H1 (cell line): Measurements from ENCODE around the gene HPS5. TPM values are rescaled to one million over a fixed set of nuclear protein-coding genes. Genes with fewer than 3 reads are reported as not detected.

Experiments
- CTCF ChIA-PET: fragments of 300-600 bp; sonication (Branson Sonifier 250); formaldehyde crosslinking; loops from one replicate; lab custom pipeline; 2021; ENCODE audit not compliant: partially characterized antibody; lab: Charles Lee
- POLR2A ChIA-PET: fragments of 300-600 bp; sonication (Branson Sonifier 250); formaldehyde crosslinking; loops from one replicate; lab custom pipeline; 2021; ENCODE audit warnings: inconsistent platforms; ENCODE audit not compliant: partially characterized antibody; lab: Charles Lee
- DNase-seq, 2 experiments: peaks; one replicate each; pipeline versions ENCODE4 v3.0.0 to v3.0.0-alpha.2; 2010 to 2022; ENCODE audit warnings: low spot score in 2 of 2, low read depth in 1 of 2, mixed read lengths in 1 of 2
- FAIRE-seq: peaks from 2 replicates; lab custom pipeline; 2011; peaks lifted over from hg19 to GRCh38; lab: Jason Lieb, UNC
- H2AFZ ChIP-seq: 2 replicates; pipeline ENCODE4 v1.8.1; 2012; ENCODE audit warnings: low read length, inconsistent platforms
- H2AK5ac ChIP-seq: 2 replicates; pipeline ENCODE4 v1.6.1; 2013; ENCODE audit warnings: low read depth, low read length
- H2BK120ac ChIP-seq: replicated peaks from 2 replicates; pipeline ENCODE3; 2013; ENCODE audit warnings: low read depth, low read length, inconsistent platforms
- H2BK12ac ChIP-seq: 2 replicates; pipeline ENCODE4 v1.6.1; 2013; ENCODE audit warnings: low read depth, low read length
- H2BK15ac ChIP-seq: 2 replicates; pipeline ENCODE4 v1.6.1; 2013; ENCODE audit warnings: low read length
- H2BK20ac ChIP-seq: 2 replicates; pipeline ENCODE4 v1.6.1; 2013; ENCODE audit warnings: low read length
- H2BK5ac ChIP-seq: 2 replicates; pipeline ENCODE4 v1.6.1; 2013; ENCODE audit warnings: low read depth, low read length
- H3K14ac ChIP-seq: 2 replicates; pipeline ENCODE4 v1.6.1; 2013; ENCODE audit warnings: inconsistent platforms; ENCODE audit not compliant: insufficient read length
- H3K18ac ChIP-seq: 2 replicates; pipeline ENCODE4 v1.6.1; 2013; ENCODE audit warnings: low read length; ENCODE audit errors: extremely low read depth
- H3K23ac ChIP-seq: 2 replicates; pipeline ENCODE4 v1.6.1; 2013; ENCODE audit warnings: inconsistent platforms; ENCODE audit not compliant: insufficient read length
- H3K23me2 ChIP-seq: 2 replicates; pipeline ENCODE4 v1.6.1; 2013; ENCODE audit warnings: low read depth, low read length
- H3K27ac ChIP-seq: 2 replicates; pipeline ENCODE4 v1.6.1; 2011; ENCODE audit warnings: low read depth, low read length, inconsistent platforms
- H3K27me3 ChIP-seq, 4 experiments: replicated peaks in 1 of 4; 1 replicate in 1 of 4; 2 replicates in 3 of 4; pipeline versions ENCODE4 v1.6.1 to v1.8.1; 2011 to 2013; ENCODE audit warnings: low read length in 3 of 4, mild to moderate bottlenecking in 3 of 4, inconsistent platforms in 2 of 4, mixed read lengths in 2 of 4, moderate library complexity in 1 of 4; ENCODE audit not compliant: control insufficient read depth in 3 of 4, insufficient read depth in 3 of 4; ENCODE audit errors: extremely low read depth in 1 of 4
- H3K36me3 ChIP-seq, 4 experiments: 2 replicates each; pipeline versions ENCODE4 v1.6.1 to v1.8.1; 2011 to 2013; ENCODE audit warnings: mild to moderate bottlenecking in 4 of 4, low read length in 3 of 4, moderate library complexity in 2 of 4, control low read depth in 1 of 4, inconsistent platforms in 1 of 4; ENCODE audit not compliant: insufficient read depth in 4 of 4, control insufficient read depth in 2 of 4
- H3K4ac ChIP-seq: replicated peaks from 2 replicates; pipeline ENCODE3; 2013; ENCODE audit warnings: low read length, low read depth, mixed read lengths, inconsistent platforms; ENCODE audit not compliant: insufficient read length
- H3K4me1 ChIP-seq, 4 experiments: replicated peaks in 1 of 4; 1 replicate in 1 of 4; 2 replicates in 3 of 4; pipeline versions ENCODE4 v1.6.1 to v1.8.1; 2011 to 2013; ENCODE audit warnings: low read length in 3 of 4, inconsistent platforms in 2 of 4, mixed read lengths in 1 of 4; ENCODE audit not compliant: insufficient read depth in 4 of 4, control insufficient read depth in 3 of 4
- H3K4me2 ChIP-seq, 2 experiments: 2 replicates each; pipeline versions ENCODE4 v1.6.1 to v1.8.1; 2011 to 2013; ENCODE audit warnings: low read depth in 2 of 2, low read length in 2 of 2, control low read depth in 1 of 2, inconsistent platforms in 1 of 2, mild to moderate bottlenecking in 1 of 2; ENCODE audit not compliant: insufficient read depth in 1 of 2
- H3K4me3 ChIP-seq, 4 experiments: fragments of 200-600, 300-600 bp in 1 of 4; sonication (generic), shearing (Covaris generic), sonication (Bioruptor Twin) in 1 of 4; 2 replicates each; pipeline versions ENCODE4 v1.5.1 to v1.8.1; 2011 to 2016; ENCODE audit warnings: low read length in 4 of 4, low read depth in 3 of 4, control low read depth in 2 of 4, inconsistent platforms in 2 of 4, mild to moderate bottlenecking in 2 of 4, mixed read lengths in 1 of 4, moderate library complexity in 1 of 4; ENCODE audit not compliant: insufficient read depth in 2 of 4; ENCODE audit errors: extremely low read depth in 1 of 4
- H3K56ac ChIP-seq: replicated peaks from 2 replicates; pipeline ENCODE3; 2013; ENCODE audit warnings: low read depth, mild to moderate bottlenecking, mixed read lengths, low read length, inconsistent platforms; ENCODE audit not compliant: insufficient read length
- H3K79me1 ChIP-seq: 2 replicates; pipeline ENCODE4 v1.6.1; 2013; ENCODE audit warnings: low read depth, low read length, control low read depth
- H3K79me2 ChIP-seq, 2 experiments: 2 replicates each; pipeline versions ENCODE4 v1.6.1 to v1.8.1; 2012 to 2013; ENCODE audit warnings: low read length in 2 of 2, mild to moderate bottlenecking in 2 of 2, inconsistent platforms in 1 of 2; ENCODE audit not compliant: insufficient read depth in 2 of 2, control insufficient read depth in 1 of 2
- H3K9ac ChIP-seq, 4 experiments: replicated peaks in 1 of 4; 1 replicate in 1 of 4; 2 replicates in 3 of 4; pipeline versions ENCODE4 v1.6.1 to v1.8.1; 2011 to 2013; ENCODE audit warnings: low read depth in 3 of 4, low read length in 3 of 4, control low read depth in 2 of 4, mild to moderate bottlenecking in 2 of 4, moderate library complexity in 2 of 4, inconsistent platforms in 1 of 4; ENCODE audit errors: extremely low read depth in 1 of 4
- H3K9me3 ChIP-seq, 2 experiments: 2 replicates each; pipeline versions ENCODE4 v1.6.1 to v1.8.1; 2012 to 2013; ENCODE audit warnings: mild to moderate bottlenecking in 2 of 2, moderate library complexity in 2 of 2, control low read depth in 1 of 2, inconsistent platforms in 1 of 2, low read depth in 1 of 2, low read length in 1 of 2, mixed read lengths in 1 of 2; ENCODE audit not compliant: insufficient read depth in 2 of 2
- H4K20me1 ChIP-seq, 2 experiments: replicated peaks in 1 of 2; 2 replicates each; pipeline versions ENCODE3 to v1.8.1; 2011 to 2013; ENCODE audit warnings: inconsistent platforms in 2 of 2, low read length in 2 of 2, mild to moderate bottlenecking in 1 of 2; ENCODE audit not compliant: insufficient read depth in 2 of 2, control insufficient read depth in 1 of 2
- H4K5ac ChIP-seq: 2 replicates; pipeline ENCODE4 v1.6.1; 2013; ENCODE audit warnings: low read length, low read depth, mixed read lengths, inconsistent platforms; ENCODE audit not compliant: insufficient read length
- H4K8ac ChIP-seq: 2 replicates; pipeline ENCODE4 v1.8.0; 2013; ENCODE audit warnings: mild to moderate bottlenecking, moderate library complexity, low read length, inconsistent platforms; ENCODE audit not compliant: insufficient read depth; ENCODE audit errors: extremely low read depth
- H4K91ac ChIP-seq: replicated peaks from 2 replicates; pipeline ENCODE3; 2013; ENCODE audit warnings: low read length, mixed read lengths, inconsistent platforms; ENCODE audit not compliant: insufficient read length
- BRCA1 ChIP-seq: IDR thresholded peaks from 2 replicates; pipeline ENCODE4 v1.6.1; 2012; ENCODE audit warnings: low read depth, low read length, improper control_type of control experiment
- CHD1 ChIP-seq: IDR thresholded peaks from 2 replicates; pipeline ENCODE4 v1.6.1; 2012; ENCODE audit warnings: low read depth, low read length, improper control_type of control experiment
- CTBP2 ChIP-seq: IDR thresholded peaks from 2 replicates; pipeline ENCODE4 v1.7.0; 2011; ENCODE audit warnings: borderline replicate concordance, mild to moderate bottlenecking, moderate library complexity, mixed read lengths, low read length; ENCODE audit not compliant: insufficient read depth, insufficient read length
- EP300 ChIP-seq, 2 experiments: IDR thresholded peaks; 1 replicate in 1 of 2; 2 replicates in 1 of 2; pipeline ENCODE4 v1.6.1; 2011 to 2012; ENCODE audit warnings: low read depth in 2 of 2, low read length in 2 of 2, mild to moderate bottlenecking in 2 of 2, borderline replicate concordance in 1 of 2, inconsistent platforms in 1 of 2, moderate library complexity in 1 of 2
- FOSL1 ChIP-seq: IDR thresholded peaks from 2 replicates; pipeline ENCODE4 v1.6.1; 2011; ENCODE audit warnings: mild to moderate bottlenecking, low read depth, low read length, moderate library complexity; ENCODE audit not compliant: insufficient read depth
- GTF2F1 ChIP-seq: IDR thresholded peaks from 2 replicates; pipeline ENCODE4 v1.6.1; 2012; ENCODE audit warnings: low read depth, low read length, improper control_type of control experiment, borderline replicate concordance
- JUN ChIP-seq: IDR thresholded peaks from 2 replicates; pipeline ENCODE4 v1.6.1; 2011; ENCODE audit warnings: low read depth, mild to moderate bottlenecking, improper control_type of control experiment, low read length
- NRF1 ChIP-seq: IDR thresholded peaks from 2 replicates; pipeline ENCODE4 v1.6.1; 2011; ENCODE audit warnings: mild to moderate bottlenecking, low read depth, low read length, improper control_type of control experiment
- PHF8 ChIP-seq: fragments of 200-600 bp; sonication (generic); conservative IDR thresholded peaks from 2 replicates; pipeline ENCODE4 v1.7.1; 2012; ENCODE audit warnings: low read depth, mild to moderate bottlenecking, inconsistent platforms, low read length, moderate library complexity
- SAP30 ChIP-seq: fragments of 300-600 bp; sonication (generic); IDR thresholded peaks from 2 replicates; pipeline ENCODE4 v1.7.1; 2012; ENCODE audit warnings: low read length, moderate library complexity, mild to moderate bottlenecking, inconsistent platforms; ENCODE audit not compliant: insufficient read depth, insufficient replicate concordance
- SUZ12 ChIP-seq: fragments of 200-600 bp; sonication (generic); IDR thresholded peaks from 2 replicates; pipeline ENCODE4 v1.6.1; 2012; ENCODE audit warnings: mild to moderate bottlenecking, inconsistent platforms, low read length, moderate library complexity, mixed read lengths
- TAF1 ChIP-seq: IDR thresholded peaks from 2 replicates; pipeline ENCODE4 v1.6.1; 2011; ENCODE audit warnings: mild to moderate bottlenecking, low read depth, low read length
- WGBS, 2 experiments: shearing (Covaris generic) in 1 of 2; methylation state at CpG; one replicate each; pipeline versions ENCODE4 v1.1.6 to v1.1.7; 2013 to 2015; ENCODE audit warnings: low lambda C conversion rate in 2 of 2, mixed read lengths in 2 of 2, inconsistent platforms in 1 of 2, low coverage in 1 of 2, missing lambda C conversion rate in 1 of 2; ENCODE audit not compliant: insufficient replicate concordance in 2 of 2, insufficient coverage in 1 of 2, insufficient read length in 1 of 2; ENCODE audit errors: extremely low coverage in 1 of 2, missing lambda C conversion rate in 1 of 2; 5-methylcytosine and 5-hydroxymethylcytosine counted together
- polyA plus RNA-seq, 7 experiments: library from polyadenylated mRNA; depleted of rRNA in 3 of 7; stranded (reverse) in 5 of 7; unstranded in 2 of 7; fragments of >200 nt in 5 of 7; fragments of 200-250 nt in 2 of 7; gene quantifications; 1 replicate in 5 of 7; 2 replicates in 1 of 7; 4 replicates in 1 of 7; pipeline versions ENCODE4 v1.2.1 to v1.2.3, GENCODE V29; 2011 to 2013; ENCODE audit warnings: missing spikeins in 2 of 7, mixed read lengths in 2 of 7
- total RNA-seq: library from RNA; stranded (reverse); fragmentation: NEBNext Ultra II Directional; extraction: Animal tissue kit (Norgen Biotek cat#: 25700); gene quantifications from 2 replicates; pipeline ENCODE4 v1.2.1, GENCODE V29; 2021
- TF ChIP-seq, protein P1 (sequence below): IDR thresholded peaks from 2 replicates; pipeline ENCODE4 v1.6.1; 2011; ENCODE audit warnings: low read depth, mild to moderate bottlenecking, low read length; ENCODE audit not compliant: insufficient read depth

HPS5 gene
- total and polyA plus RNA-seq, 2 of the 8 experiments (the other 6 are each of a cell fraction or from before 2014, with no cell fraction given) = 5.0 to 18.5 TPM

DNA sequence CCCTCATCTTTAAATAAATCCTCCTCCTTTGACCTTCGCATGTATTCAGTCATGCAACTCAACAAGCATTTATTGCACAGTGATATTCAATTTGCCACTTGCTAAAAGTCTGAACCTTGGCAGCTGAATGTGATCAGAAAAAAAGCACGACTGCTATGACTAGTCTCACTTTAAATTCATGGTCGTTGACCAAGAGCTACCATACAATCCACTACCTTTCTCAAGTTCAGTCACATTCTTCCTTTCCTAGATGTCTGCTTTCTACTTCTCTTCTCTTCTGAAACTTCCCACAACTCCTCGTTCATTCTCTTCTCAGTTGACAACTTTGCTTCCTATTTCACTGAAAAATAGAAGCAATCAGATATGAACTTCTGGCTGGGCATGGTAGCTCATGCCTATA, 57.9 kb downstream of the HPS5 start:
- Histone ChIP-seq H2BK12ac (0 out of 2 replicates have a peak overlapping the region, but pooled peaks have one; percentile 63), H3K36me3 (no peaks in the 10 kb centered on the region), H3K4me3 (no peak overlapping the region), H2AK5ac (no peak overlapping the region), H2AFZ (no peak overlapping the region), H2BK15ac (no peak overlapping the region), H3K9me3 (no peaks in the 10 kb centered on the region; a peak in 1 of 4 replicates), H4K20me1 (no peaks in the 10 kb centered on the region), H2BK5ac (no peak overlapping the region), H2BK20ac (no peak overlapping the region), H3K4ac (no peak overlapping the region), H3K79me1 (no peaks in the 10 kb centered on the region), H4K91ac (no peak overlapping the region), H3K23me2 (no peaks in the 10 kb centered on the region; the same call in 1 of the 2 replicates), H3K27ac (no peak overlapping the region), H3K79me2 (no peaks in the 10 kb centered on the region), H4K8ac (no peak overlapping the region), H3K14ac (no peak overlapping the region), H3K18ac (no peak overlapping the region), H3K27me3 (no peaks in the 10 kb centered on the region), H3K56ac (no peak overlapping the region), H3K23ac (no peak overlapping the region), H3K4me1 (peaks cover 0 to 3% (median under 1%) of the 10 kb centered on the region in 4 experiments; a peak in 2 of 7 replicates), H4K5ac (no peak overlapping the region), H2BK120ac (no peak overlapping the region), H3K9ac (no peak overlapping the region), H3K4me2 (no peak overlapping the region)
- CTCF ChIA-PET = interaction anchor here (0.6 to 1.2 kb wide), 3 partner anchors 20 to 468 kb away, joined by 3 to 4 read pairs (median 4); partner anchors contain the start of gene SAAL1
- WGBS, 2 experiments = 85% methylated on average over 4 of the region's 4 CpGs; no CpG with 5 or more reads in 1 of the 2 experiments
- DNase-seq (no peak), FAIRE-seq (no peak)
- POLR2A ChIA-PET = interaction anchor here (0.7 kb wide), 1 partner anchor 11 kb away, joined by 3 read pairs; no protein-coding TSS in a partner anchor
- TF ChIP-seq PHF8 = no peak
- no peak for TF ChIP-seq FOSL1
- no peak for TF ChIP-seq SAP30
- TF ChIP-seq, protein P1, sequence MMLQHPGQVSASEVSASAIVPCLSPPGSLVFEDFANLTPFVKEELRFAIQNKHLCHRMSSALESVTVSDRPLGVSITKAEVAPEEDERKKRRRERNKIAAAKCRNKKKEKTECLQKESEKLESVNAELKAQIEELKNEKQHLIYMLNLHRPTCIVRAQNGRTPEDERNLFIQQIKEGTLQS = no peak
- TF ChIP-seq NRF1 = no peak
- no peak for TF ChIP-seq BRCA1
- no peak for TF ChIP-seq CHD1
- no peak for TF ChIP-seq TAF1
- TF ChIP-seq EP300 (IDR thresholded peaks at IDR 0.05; ENCODE audit: borderline replicate concordance in 1 of 2, low read depth in 2 of 2, low read length in 2 of 2) = no peak
- TF ChIP-seq CTBP2 = no peak
- TF ChIP-seq SUZ12 = no peak
- TF ChIP-seq JUN = no peak
- TF ChIP-seq GTF2F1 = no peak
